Measurements from ENCODE around the gene SUSD1. TPM values are rescaled to one million over a fixed set of nuclear protein-coding genes. Genes with fewer than 3 reads are reported as not detected.
A peak's percentile ranks its signal among the peaks of the same experiment; 100 is the strongest.

Gene SUSD1
- 5.4 and 8.4 TPM in 2 replicates for total RNA-seq (2014; rRNA removed; shearing (Covaris generic))
- polyA plus RNA-seq (2016; fragmentation: Nextera tagmentation; extraction: Ambion mirVana) = 4.0 and 4.2 TPM in 2 replicates

- Histone ChIP-seq H3K9ac (peak within 1 kb of the TSS; percentile 69), H3K9me2 (ENCODE audit: insufficient read depth) (no peaks in the 10 kb centered on the region), H3F3A (ENCODE audit: insufficient read depth) (peaks cover 8% of the 10 kb centered on the region; the same call in 1 of the 2 replicates), H3K36me3 (ENCODE audit: low read depth) (no peaks in the 10 kb centered on the region), H3K27ac (no peak within 1 kb of the TSS), H3K4me1 (ENCODE audit: insufficient read depth) (peaks cover 6% of the 10 kb centered on the region; the same call in 1 of the 2 replicates), H4K20me1 (ENCODE audit: insufficient read depth) (no peaks in the 10 kb centered on the region), H3K79me2 (ENCODE audit: insufficient read depth) (no peaks in the 10 kb centered on the region), H3K27me3 (replicated peaks; ENCODE audit: insufficient read depth) (no peaks in the 10 kb centered on the region), H3K9me3 (ENCODE audit: low read depth) (no peaks in the 10 kb centered on the region), H3K4me3 (peak within 1 kb of the TSS; percentile 75), H2AFZ (peak within 1 kb of the TSS; percentile 92), H3K4me2 (ENCODE audit: unreplicated experiment) (peak within 1 kb of the TSS; percentile 63)
- in situ Hi-C loops (cut with MboI) = no loop called here
- WGBS, 2 experiments (ENCODE audit: low coverage in 1 of 2, low lambda C conversion rate in 2 of 2, missing lambda C conversion rate in 2 of 2) = 11 to 12% methylated on average over 43 to 71 of the region's 88 CpGs
- peak; percentile 49 for DNase-seq
- TF ChIP-seq EZH2 (IDR thresholded peaks at IDR 0.05; ENCODE audit: insufficient read depth, poor library complexity, severe bottlenecking) = no peak
- TF ChIP-seq EZH2phosphoT487 (IDR thresholded peaks at IDR 0.05; ENCODE audit: insufficient read depth, low read depth) = no peak
These were observed at the start of gene SUSD1 for GRCh38 chr9:112174965-112175795. SUSD1 (minus strand) TSS chr9:112175297; CDS start chr9:112175235, 62 bp downstream.

DNA sequence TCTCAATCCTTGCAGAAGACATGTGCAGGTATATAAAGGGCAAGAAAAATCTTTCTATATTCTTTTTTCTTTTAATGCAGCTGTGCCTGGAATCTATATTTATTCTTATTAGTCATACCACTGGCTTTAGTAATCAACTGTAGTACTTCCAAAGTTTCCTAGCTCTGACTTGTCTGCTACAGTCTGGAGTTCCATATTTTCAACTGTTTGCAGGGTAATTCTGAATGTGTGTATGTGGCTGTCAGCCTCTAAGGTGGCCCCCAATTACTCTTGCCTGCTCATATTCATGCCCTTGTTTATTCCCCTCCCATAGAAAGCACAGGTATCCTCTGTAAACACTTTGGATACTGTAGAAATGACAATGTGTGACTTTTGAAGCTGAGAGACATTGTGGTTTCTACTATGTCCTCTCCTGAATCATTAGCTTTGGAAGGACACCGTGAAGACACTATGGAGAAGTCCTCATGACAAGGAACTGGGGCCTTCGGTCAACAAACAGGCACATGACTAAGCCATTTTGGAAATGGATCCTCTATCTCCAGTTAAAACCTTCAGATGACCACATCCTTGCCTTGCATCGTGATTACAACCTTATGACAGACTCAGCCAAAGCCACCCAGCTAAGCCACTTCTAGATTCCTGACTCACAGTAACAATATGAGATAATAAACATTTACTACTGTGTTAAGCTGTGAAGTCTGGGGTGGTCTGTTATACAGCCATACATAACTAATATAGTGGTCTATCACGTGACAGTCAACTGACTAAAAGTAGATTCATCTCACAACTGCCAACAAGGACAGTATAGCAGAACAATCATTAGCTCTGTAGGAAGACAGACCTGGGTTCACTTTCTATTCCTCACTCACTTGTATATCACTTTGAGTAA is 49.5 kb upstream of the SUSD1 start:
- H3K4me1 ChIP-seq (ENCODE audit: insufficient read depth) = peaks cover 21% of the 10 kb centered on the region
- H3K9me2 ChIP-seq (ENCODE audit: insufficient read depth) = no peaks in the 10 kb centered on the region
- peak overlapping the region; percentile 86 for H3K4me2 ChIP-seq (ENCODE audit: unreplicated experiment)
- TF ChIP-seq EZH2 (IDR thresholded peaks at IDR 0.05; ENCODE audit: insufficient read depth, poor library complexity, severe bottlenecking) = no peak
- TF ChIP-seq EZH2phosphoT487 (IDR thresholded peaks at IDR 0.05; ENCODE audit: insufficient read depth, low read depth) = no peak
- WGBS, 2 experiments (ENCODE audit: low coverage in 1 of 2, low lambda C conversion rate in 2 of 2, missing lambda C conversion rate in 2 of 2) = 31 to 40% methylated on average over 4 of the region's 4 CpGs
- peaks cover 50% of the 10 kb centered on the region for H3K36me3 ChIP-seq (ENCODE audit: low read depth)
- peak overlapping the region; percentile 64 for H3K9ac ChIP-seq
- peak; percentile 86 for DNase-seq
- no peaks in the 10 kb centered on the region for H3K27me3 ChIP-seq (replicated peaks; ENCODE audit: insufficient read depth)
- H3F3A ChIP-seq (ENCODE audit: insufficient read depth) = peaks cover 37% of the 10 kb centered on the region
- H2AFZ ChIP-seq = no peak overlapping the region
- in situ Hi-C loops (cut with MboI) = no loop called here
- H3K27ac ChIP-seq = peak overlapping the region; percentile 96
- no peaks in the 10 kb centered on the region for H3K9me3 ChIP-seq (ENCODE audit: low read depth)
- H3K4me3 ChIP-seq = 0 out of 2 replicates have a peak overlapping the region, but pooled peaks have one; percentile 37
- H3K79me2 ChIP-seq (ENCODE audit: insufficient read depth) = no peaks in the 10 kb centered on the region; the same call in none of the 2 replicates
- H4K20me1 ChIP-seq (ENCODE audit: insufficient read depth) = no peaks in the 10 kb centered on the region; the same call in 1 of the 2 replicates

- Histone ChIP-seq H2AFZ (no peak overlapping the region), H3K9ac (no peak overlapping the region), H3K9me3 (ENCODE audit: low read depth) (no peaks in the 10 kb centered on the region), H3K27me3 (replicated peaks; ENCODE audit: insufficient read depth) (no peaks in the 10 kb centered on the region), H3K27ac (no peak overlapping the region), H3K4me3 (no peak overlapping the region), H3K9me2 (ENCODE audit: insufficient read depth) (no peaks in the 10 kb centered on the region), H3K36me3 (ENCODE audit: low read depth) (peaks cover 50% of the 10 kb centered on the region), H3K4me1 (ENCODE audit: insufficient read depth) (peaks cover 3% of the 10 kb centered on the region), H3F3A (ENCODE audit: insufficient read depth) (peaks cover 3% of the 10 kb centered on the region; the same call in 1 of the 2 replicates), H3K79me2 (ENCODE audit: insufficient read depth) (no peaks in the 10 kb centered on the region; the same call in 1 of the 2 replicates), H4K20me1 (ENCODE audit: insufficient read depth) (no peaks in the 10 kb centered on the region), H3K4me2 (ENCODE audit: unreplicated experiment) (no peak overlapping the region)
- no peak for TF ChIP-seq EZH2 (IDR thresholded peaks at IDR 0.05; ENCODE audit: insufficient read depth, poor library complexity, severe bottlenecking)
- TF ChIP-seq EZH2phosphoT487 (IDR thresholded peaks at IDR 0.05; ENCODE audit: insufficient read depth, low read depth) = no peak
- WGBS, 2 experiments (ENCODE audit: low coverage in 1 of 2, low lambda C conversion rate in 2 of 2, missing lambda C conversion rate in 2 of 2) = 99 to 100% methylated on average over 3 of the region's 3 CpGs
- in situ Hi-C loops (cut with MboI) = no loop called here
- no peak for DNase-seq
These were observed 43.8 kb upstream of the SUSD1 start for GRCh38 chr9:112218908-112219307.

DNA sequence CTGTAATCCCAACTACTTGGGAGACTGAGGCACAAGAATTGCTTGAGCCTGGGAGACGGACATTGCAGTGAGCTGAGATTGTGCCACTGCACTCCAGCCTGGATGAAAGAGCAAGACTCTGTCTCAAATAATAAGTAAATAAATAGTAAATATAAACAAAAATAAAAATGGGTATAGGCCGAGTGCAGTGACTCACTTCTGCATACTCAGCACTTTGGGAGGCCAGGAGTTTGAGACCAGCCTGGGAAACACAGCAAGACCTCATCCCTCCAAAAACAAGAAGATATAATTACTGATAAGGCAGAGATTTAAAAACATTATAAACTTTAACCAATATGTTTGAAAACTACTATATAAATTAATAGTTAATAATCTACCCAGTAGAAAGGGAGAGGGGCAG is 37.8 kb upstream of the SUSD1 start:
- 98% methylated on average over 2 of the region's 2 CpGs for WGBS, 2 experiments (ENCODE audit: low coverage in 1 of 2, low lambda C conversion rate in 2 of 2, missing lambda C conversion rate in 2 of 2)
- H4K20me1 ChIP-seq (ENCODE audit: insufficient read depth) = 0 out of 2 replicates have a peak, but pooled peaks cover 3% of the 10 kb centered on the region
- no peaks in the 10 kb centered on the region for H3K79me2 ChIP-seq (ENCODE audit: insufficient read depth)
- no peak overlapping the region for H3K4me2 ChIP-seq (ENCODE audit: unreplicated experiment)
- no peak overlapping the region for H2AFZ ChIP-seq
- H3K9ac ChIP-seq = no peak overlapping the region
- no peak for DNase-seq
- H3K4me3 ChIP-seq = no peak overlapping the region
- no peaks in the 10 kb centered on the region; the same call in 1 of the 2 replicates for H3F3A ChIP-seq (ENCODE audit: insufficient read depth)
- H3K27me3 ChIP-seq (replicated peaks; ENCODE audit: insufficient read depth) = no peaks in the 10 kb centered on the region
- no peaks in the 10 kb centered on the region for H3K9me2 ChIP-seq (ENCODE audit: insufficient read depth)
- TF ChIP-seq EZH2 (IDR thresholded peaks at IDR 0.05; ENCODE audit: insufficient read depth, poor library complexity, severe bottlenecking) (no peak), EZH2phosphoT487 (IDR thresholded peaks at IDR 0.05; ENCODE audit: insufficient read depth, low read depth) (no peak)
- H3K36me3 ChIP-seq (ENCODE audit: low read depth) = peaks cover 29% of the 10 kb centered on the region
- H3K4me1 ChIP-seq (ENCODE audit: insufficient read depth) = no peaks in the 10 kb centered on the region
- H3K9me3 ChIP-seq (ENCODE audit: low read depth) = no peaks in the 10 kb centered on the region
- in situ Hi-C loops (cut with MboI) = no loop called here
- H3K27ac ChIP-seq = no peak overlapping the region
